T47D (cell line): ENCODE measurements around the gene CD180.

Experiments used
- DNase-seq, 2 experiments: peaks; one replicate each; pipeline versions ENCODE4 v3.0.0 to v3.0.0-alpha.2; 2011 to 2012; ENCODE audit warnings: low read depth in 1 of 2, low spot score in 1 of 2
- JUND ChIP-seq: IDR thresholded peaks from 2 replicates; pipeline ENCODE4 v1.6.1; 2012; ENCODE audit warnings: low read depth
- in situ Hi-C: cut with HindIII; loops from 2 replicates; pipeline ENCODE4 v1.10.0; 2016; ENCODE audit warnings: low sequenced_read_pairs, low pct_unique_long_range_greater_than_20kb

Gene CD180

DNA sequence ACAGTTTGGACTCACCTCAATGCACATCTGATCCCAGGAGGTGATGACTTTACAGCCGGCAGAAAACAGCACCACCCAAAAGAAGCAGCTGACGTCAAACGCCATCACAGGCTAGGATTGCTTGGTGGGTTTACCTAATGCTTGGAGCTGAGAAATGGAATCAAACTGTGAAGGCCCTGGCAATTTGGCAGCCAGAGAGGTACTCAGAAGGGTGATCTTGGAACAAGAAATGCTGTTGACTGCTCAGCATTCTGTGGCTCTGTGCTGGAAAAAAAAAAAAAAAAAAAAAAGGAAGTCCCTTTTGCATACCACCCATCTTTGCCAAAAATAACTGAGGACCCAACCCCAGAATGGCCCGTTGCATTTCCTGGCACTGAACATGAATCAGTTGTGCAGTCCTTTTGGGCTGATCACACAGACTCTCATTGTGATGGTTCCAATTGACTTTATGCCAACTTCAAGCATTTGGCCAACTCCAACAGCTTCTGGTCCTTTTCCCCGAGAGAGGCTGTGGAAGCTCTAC is at the start of gene CD180:
CD180 (minus strand) TSS at position 263 of the 523 bp plus-strand sequence; CDS start at position 105, 158 bp downstream.
- no peak for DNase-seq
- TF ChIP-seq JUND: no peak
- in situ Hi-C loops: no loop called here

DNA sequence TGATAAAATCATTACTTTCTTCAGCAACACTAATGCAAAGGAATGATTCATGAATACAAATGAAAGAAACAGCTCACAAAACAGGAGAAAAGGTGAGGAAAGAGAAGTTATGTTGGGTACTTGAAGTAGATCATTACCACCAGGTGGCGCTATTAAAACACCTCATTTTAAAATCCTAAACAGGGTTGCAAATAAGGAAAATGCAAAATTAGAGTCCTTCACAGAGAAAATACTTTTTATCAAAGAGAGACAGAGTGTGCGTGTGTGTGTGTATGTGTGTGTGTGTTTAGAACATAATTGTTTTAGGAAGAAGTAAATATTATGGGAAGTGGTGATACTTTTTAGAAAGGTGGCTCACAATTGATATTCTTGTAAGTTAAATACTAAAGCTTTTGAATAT is 49.5 kb upstream of the CD180 start:
- peak in 1 of 2 experiments; percentile 77 for DNase-seq
- TF ChIP-seq JUND: no peak
- in situ Hi-C loops: no loop called here

DNA sequence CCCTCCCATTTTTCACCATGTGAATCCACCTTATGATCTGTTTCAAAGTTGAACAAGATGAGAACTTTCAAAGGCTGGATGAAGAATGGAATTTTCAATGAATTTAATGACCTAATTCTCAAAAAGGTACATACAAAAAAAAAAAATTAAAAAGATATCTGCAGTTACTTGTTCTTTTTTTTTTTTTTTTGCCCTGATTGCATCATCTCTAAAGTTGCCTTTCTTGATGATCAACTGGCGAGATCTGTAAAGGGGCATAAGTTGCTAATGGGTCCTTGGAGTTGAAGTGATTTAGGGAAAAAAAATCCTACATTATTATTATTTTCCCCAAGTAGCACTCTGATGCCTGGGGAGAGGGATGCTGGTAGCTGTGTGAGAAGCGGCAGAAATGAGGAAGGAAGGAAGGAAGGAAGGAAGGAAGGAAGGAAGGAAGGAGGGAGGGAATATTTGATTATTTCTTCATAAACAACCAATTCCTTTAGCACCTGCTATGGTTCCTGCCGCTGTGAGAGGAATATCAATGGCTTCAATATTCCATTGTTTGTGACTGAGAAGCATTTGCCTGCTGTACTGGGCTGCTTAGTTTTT is 48.8 kb upstream of the CD180 start:
- no peak for DNase-seq
- TF ChIP-seq JUND: no peak
- in situ Hi-C loops: no loop called here

- in situ Hi-C loops: no loop called here
- peak in 1 of 2 experiments; percentile 52 for DNase-seq
Measured at GRCh38 chr5:67244345-67244793, 47.8 kb upstream of the CD180 start.

GRCh38 chr5:67243944-67244343 is 47.3 kb upstream of the CD180 start:
- no peak for DNase-seq
- in situ Hi-C loops: no loop called here
- TF ChIP-seq JUND: no peak

More at GRCh38 chr5:67244345-67244793, 47.8 kb upstream of the CD180 start:
- TF ChIP-seq JUND: no peak

GRCh38 chr5:67243349-67243748 is 46.8 kb upstream of the CD180 start:
- DNase-seq: no peak
- in situ Hi-C loops: no loop called here
- no peak for TF ChIP-seq JUND

DNA sequence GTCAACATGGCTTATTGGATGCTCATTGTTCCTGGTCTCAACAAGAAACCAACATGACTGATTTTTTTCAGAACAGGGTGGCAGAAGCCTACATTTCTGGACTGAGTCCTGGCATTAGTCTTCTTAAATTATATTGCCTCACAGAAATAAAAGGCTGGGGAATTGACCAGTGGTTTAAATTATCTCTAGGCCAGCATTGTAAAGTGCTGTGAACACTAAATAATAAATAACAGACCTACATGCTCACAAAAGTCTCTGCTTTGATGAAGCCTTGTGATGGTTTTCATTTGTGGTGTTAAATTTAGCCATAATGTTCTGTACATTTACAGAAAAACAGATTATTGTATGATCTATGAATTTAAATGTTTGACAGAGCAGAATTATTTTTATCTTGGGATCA is 44.7 kb upstream of the CD180 start:
- in situ Hi-C loops: no loop called here

GRCh38 chr5:67240846-67241245 is 44.2 kb upstream of the CD180 start:
- no peak for TF ChIP-seq JUND
- in situ Hi-C loops: no loop called here

More for the DNA sequence above, 44.7 kb upstream of the CD180 start:
- no peak for DNase-seq
- no peak for TF ChIP-seq JUND

DNA sequence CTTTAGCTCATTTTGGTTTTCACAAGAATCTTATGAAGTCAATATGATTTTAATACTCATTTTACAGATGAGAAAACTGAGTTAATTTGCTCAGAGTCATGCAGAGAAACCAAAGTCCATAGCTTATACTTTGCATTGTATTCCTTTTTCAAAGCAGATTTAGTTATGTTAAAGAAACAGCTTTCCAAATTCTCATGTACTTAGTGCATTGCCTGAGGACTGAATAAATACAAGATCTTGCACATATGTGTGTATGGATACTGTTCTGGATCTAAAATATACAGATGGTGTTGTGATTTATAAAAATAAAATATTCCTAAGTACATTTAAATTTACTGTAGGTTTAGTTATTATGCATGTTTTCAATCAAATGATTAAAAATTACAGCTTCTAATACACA is 43.5 kb upstream of the CD180 start:
- in situ Hi-C loops: no loop called here
- DNase-seq: no peak
- no peak for TF ChIP-seq JUND

More at GRCh38 chr5:67240846-67241245, 44.2 kb upstream of the CD180 start:
- no peak for DNase-seq

- DNase-seq: no peak
- TF ChIP-seq JUND: no peak
- in situ Hi-C loops: no loop called here
Measured at GRCh38 chr5:67238191-67238590, 41.6 kb upstream of the CD180 start.

DNA sequence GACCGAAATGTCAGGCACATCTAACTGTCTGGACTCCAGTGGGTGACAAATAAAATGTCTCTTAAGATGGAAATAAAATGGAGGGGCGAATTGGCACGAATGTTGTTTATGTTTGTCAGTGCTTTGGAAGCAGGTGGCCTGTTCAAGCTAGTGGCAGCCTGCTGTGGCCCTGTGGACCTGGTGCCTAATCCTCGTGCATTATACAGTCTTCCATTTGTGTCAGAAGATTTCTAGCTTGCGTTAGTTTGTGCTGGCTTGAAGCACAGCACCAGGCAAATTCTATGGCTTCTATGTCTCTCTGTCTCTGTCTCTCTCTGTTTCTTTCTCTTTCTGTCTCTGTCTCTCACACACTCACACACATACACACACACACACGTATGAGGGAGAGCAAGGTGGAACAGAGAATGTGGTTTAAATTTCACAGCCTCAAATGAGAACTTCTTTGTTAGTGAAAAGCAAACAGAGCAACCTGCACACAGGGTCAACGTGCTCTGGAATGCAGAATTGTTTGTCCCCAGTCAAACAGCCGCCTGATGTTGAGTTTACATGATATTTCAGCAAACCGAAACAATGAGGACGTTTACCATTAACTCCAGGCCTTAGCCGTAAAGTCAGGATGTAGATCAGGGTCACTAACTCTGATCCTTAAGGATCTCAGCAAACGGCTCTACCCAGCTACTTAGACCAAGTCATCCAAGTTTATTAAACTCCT is 39.0 kb upstream of the CD180 start:
- peak; percentile 37; the same call in 1 of the 2 replicates for TF ChIP-seq JUND
- in situ Hi-C loops: no loop called here

GRCh38 chr5:67234671-67235176 is 38.1 kb upstream of the CD180 start:
- DNase-seq: peak in 1 of 2 experiments; percentile 96
- in situ Hi-C loops: no loop called here
- no peak for TF ChIP-seq JUND

More for the DNA sequence above, 39.0 kb upstream of the CD180 start:
- peak in 1 of 2 experiments; percentile 98 for DNase-seq

- DNase-seq: peak in 1 of 2 experiments; percentile 77
- in situ Hi-C loops: no loop called here
- peak; percentile 11; the same call in 1 of the 2 replicates for TF ChIP-seq JUND
Measured at GRCh38 chr5:67233075-67233474, 36.5 kb upstream of the CD180 start.
